CMK (cell line): ENCODE results near the gene BEST4.
"Not testable (repeated sequence)": the region's sequence is repeated elsewhere in the genome, so short reads cannot be mapped to it uniquely, and the experiment has no call there.

Source experiments
- DNase-seq: peaks from one replicate; pipeline ENCODE4 v3.0.0-alpha.2; 2010; ENCODE audit warnings: low read depth

The BEST4 gene

DNA sequence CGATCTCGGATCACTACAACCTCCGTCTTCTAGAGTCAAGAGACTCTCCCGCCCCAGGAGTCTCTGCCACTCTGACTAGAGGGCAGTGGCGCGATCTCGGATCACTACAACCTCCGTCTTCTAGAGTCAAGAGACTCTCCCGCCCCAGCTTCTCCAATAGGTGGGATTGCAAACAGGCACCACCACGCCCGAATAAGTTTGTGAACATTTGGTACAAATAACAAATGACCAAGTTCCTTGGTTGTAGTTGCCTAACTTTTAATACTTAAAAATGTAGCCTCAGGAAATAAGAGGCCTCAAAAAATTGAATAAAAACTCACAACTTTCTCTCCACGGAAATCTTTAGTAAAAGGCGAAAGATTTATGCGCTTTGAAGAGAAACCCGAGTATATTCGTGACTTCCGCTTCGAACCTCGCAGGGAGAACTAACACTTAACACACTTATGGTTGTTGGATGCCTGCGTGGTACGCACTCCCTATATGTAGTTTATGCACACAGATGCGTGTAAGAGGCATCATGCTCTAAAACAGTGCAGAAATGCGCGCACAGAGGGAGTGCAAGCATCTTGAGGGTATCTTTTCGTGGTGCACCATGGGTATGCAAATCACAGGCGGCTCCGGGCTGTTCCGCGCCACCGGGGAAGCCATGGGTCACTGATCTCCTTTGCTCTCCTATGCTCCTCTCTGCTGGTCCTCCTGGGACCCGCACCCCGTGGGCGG, 31.8 kb upstream of the BEST4 start:
- DNase-seq = no peak

DNA sequence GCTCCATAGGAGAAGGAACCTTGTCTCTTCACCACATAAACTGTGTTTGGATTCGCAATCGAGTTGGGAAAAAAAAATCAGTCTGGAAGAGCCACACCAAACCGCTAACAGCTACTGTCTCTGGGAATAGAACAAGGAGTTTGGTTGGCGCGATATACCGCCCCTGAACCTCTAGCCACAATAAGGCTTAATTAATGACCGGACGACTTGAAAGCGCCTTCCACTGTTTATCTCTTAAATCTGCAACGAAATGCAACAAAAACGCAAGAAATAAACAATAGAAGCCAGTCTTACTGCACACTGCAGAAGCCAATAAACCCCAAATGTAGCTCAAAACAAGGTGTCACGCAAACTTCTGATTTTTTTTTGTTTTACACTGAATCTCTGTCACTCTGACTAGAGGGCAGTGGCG, 31.2 kb upstream of the BEST4 start:
- DNase-seq = no peak

DNA sequence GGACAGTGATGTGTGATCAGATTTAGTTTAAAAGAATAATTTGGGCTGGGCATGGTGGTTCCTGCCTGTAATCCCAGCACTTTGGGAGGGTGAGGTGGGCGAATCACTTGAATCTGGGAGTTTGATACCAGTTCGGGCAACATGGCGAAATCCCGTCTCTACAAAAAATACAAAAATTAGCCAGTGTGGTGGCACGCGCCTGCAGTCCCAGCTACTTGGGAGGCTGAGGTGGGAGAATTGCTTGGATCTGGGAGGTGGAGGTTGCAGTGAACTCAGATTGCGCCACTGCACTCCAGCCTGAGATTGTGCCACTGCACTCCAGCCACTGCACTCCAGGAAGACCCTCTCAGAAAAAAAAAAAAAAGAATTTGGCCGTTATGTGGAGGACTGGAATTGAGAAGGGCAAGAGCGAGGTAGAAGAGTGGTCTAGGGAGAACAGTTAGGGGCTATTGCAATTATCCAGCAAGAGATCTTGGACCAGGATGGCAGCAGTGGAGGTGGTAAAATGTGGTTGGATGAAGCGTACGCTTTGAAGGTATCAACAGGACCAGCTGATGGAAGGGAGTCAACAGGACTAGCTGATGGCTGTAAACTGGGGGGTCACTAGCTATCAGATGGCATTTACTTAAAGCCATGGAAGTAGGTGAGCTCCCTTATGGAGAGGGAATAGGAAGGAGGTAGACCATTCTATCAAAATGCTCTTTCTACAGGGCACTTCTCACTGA, 30.0 kb upstream of the BEST4 start:
- no peak for DNase-seq

DNA sequence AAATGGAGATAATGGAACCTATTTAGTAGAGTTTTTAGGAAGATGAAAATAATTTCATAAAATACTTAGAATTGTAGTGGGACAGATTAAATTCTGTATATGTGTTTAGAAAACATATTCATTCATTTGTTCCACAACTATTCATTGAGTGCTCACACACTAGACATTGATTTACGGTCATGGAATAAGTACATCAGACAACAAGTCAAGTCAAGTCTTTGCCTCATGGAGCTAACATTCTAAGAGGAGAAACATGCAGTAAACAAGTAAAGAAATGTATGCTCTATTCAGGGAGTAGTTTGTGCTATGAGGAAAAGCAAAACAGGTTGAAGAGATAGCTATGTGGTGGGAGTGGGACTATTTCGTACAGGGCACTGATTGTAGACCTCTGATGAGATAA, 29.3 kb upstream of the BEST4 start:
- no peak for DNase-seq

DNA sequence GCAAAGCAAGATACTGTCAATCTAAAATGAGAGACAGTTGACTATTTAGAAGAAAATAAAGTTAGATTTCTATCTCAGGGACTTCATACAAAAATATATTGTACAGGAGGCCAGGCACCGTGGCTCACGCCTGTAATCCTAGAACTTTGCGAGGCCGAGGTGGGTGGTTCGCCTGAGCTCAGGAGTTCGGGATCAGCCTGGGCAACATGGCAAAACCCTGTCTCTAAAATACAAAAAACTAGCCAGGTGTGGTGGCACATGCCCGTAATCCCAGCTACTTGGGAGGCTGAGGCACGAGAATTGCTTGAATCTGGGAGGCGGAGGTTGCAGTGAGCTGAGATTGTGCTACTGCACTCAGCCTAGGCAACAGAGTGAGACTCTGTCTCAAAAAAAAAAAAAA, 28.0 kb upstream of the BEST4 start:
- DNase-seq = not testable (repeated sequence)

DNA sequence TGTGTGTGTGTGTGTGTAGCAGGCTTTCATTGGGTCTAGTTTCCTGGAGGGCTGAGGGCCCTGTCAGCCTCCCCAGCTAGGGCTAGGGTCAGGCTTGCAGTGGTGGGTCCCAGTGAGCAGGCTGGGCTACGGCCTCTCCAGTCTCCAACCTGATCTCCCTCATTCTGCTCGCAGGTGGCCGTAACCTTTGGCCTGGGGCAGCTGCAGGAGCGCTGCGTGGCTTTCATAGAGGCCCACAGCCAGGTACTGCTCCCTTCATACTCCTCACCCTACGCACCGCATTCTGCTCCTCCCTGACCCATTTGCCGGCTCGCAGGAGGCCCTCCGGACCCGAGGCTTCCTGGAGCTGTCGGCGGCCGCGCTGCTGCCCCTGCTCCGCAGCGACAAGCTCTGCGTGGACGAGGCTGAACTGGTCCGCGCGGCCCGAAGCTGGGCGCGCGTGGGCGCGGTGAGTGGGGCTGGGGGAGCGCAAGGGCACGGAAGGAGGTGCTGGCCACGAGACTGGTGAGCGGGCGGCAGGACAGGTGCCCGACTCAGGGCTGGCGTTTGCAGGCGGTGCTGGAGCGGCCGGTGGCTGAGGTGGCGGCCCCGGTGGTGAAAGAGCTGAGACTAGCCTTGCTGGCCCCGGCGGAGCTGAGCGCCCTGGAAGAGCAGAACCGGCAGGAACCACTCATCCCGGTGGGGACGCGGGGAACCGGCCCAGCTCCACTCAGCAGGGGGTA, 25.0 kb upstream of the BEST4 start:
- no peak for DNase-seq

DNA sequence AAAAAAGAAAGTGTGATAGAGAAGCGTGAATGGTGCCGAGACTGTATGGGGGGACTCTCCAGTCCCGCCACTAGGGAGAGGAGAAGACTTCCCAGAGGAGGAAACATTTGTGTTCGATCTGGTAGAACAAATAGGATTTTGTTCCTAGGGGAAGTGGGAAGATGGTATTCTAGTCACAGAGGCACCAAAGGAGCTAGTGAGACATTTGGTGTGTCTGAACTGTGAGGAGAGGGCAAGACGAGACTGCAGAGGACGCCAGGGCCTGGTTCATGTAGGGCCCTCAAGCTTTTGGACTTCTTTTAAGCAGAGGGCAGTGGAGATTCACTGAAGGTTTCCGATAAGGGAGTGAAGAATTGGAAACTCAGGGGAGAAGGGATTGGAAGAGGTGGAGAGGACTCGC, 23.3 kb upstream of the BEST4 start:
- DNase-seq = no peak

DNA sequence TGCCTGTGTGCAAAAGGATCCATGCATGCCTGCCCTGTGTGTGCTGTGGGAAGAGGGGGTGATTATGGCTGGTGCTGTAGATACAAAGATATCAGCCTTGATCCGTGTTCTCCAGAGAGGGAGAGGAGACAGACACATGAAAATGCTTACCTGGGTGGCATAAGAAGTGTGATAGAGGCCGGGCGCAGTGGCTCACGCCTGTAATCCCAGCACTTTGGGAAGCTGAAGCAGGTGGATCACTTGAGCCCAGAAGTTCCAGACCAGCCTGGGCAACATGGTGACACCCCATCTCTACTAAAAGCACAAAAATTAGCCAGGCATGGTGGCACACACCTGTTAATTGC, 22.8 kb upstream of the BEST4 start:
- not testable (repeated sequence) for DNase-seq

DNA sequence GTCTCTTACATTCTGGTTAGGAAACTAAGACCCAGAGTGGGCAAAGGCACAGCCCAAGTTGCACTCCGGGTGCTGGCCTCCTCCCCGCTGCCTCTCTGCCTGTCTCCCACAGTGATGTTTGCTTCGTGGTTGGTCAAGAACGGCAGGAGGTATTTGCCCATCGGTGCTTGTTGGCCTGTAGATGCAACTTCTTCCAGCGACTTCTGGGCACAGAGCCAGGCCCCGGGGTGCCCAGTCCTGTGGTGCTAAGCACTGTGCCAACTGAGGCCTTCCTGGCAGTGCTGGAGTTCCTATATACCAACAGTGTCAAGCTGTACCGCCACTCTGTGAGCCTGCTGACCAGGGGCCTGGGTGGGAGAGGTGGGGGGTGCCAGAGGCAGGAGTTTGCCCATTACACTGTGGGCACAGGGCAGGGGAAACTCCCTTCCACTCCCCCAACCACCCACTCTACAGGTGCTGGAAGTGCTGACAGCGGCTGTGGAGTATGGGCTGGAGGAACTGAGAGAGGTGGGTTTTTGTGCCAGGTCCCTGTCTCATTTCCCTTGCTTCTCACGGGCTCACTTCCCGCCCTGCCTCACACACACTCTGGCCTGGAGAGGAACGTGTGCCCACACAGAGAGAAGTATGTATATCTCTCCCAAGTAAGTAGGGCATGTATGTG, 22.3 kb upstream of the BEST4 start:
- no peak for DNase-seq

DNA sequence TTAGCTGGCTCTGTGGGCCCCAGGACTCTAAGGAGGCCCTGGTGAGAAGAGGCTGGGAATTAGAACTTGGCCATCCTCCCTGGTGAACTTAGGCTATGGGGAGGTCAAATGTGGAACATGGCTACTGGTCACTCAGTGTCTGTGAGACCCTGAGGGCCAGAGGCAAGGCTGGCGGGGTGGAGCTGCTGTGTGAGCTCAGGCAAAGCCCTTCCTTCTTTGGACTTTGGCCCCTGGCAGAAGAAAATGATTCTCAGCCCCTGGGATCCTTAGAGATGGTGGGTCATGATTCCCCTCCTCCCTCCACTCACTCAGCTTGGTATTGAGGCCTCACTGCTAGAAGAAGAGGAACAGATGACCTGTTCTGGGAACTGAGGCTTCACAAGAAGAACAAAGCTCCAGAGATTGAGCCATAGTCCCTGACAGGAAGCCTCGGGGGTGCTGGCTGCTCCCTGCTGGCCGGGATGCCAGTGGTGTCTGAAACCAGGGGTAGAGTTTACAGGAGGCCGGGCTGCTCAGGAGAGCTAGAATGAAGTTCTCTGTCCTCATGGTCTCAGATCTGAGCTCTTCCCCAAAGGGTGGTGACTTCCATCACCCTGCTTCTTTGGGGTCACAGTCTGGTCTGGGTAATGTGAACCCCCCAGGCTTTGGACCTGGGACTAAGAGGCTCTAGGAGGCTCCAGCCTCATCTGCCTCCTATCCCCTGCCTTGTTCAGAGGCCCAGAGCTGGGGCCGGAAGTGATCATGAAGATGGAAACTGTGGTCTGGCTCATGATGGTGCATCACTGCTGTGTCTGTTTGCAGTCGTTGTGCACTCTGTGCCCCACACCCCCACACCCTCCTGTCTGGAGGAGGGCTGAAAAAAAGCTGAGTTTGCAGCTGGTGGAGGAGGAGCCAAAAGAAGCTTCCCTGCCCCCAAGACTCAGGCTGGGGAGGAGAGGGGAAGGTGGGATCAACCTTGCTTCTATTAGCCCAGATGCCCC, 21.3 kb upstream of the BEST4 start:
- DNase-seq = peak; percentile 80

DNA sequence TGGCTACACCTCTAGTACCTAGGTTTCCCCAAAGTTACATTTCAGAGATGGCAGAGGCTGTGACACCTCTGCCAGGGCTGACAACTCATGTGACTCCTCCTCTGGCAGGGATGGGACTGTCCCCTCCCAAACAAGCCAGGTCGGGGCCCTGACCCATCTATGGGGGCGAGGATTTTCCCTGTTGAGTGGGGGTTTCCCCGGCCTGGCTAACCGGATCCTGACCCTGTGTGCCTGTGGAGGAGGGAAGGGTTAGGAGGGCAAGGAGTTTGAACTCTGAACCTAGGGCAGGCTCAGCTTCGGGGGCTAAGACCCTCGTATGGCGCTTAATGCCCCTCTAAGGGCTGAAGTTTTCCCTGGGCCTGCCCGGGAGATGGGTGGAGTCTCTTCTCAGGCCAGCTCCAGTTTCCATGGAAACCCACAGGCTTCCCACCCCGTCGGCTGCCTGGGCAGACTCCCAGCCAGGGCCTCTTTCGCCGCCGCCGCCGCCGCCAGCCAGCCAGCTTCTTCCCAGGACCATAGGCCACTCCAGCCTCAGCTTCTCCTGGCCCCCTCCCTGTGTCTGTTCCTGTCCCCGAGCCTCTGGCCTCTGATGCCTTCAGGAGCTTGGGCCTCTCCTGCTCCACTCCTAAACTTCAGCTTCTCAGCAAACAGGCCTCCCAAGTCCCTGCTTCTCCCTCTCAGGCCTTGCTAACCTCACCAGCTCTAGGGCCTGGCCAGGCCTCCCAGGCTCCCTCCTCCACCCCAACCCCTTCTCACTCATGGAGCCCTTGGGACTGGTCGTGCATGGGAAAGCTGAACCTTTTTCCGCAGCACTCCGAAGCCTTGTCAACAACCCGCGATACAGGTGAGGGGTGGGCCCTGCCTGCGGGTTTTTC, 20.3 kb upstream of the BEST4 start, which contains the start of gene BTBD19:
BTBD19 (plus strand) TSS at position 461 of the 875 bp plus-strand sequence; CDS start at position 759, 298 bp downstream.
- DNase-seq = no peak

DNA sequence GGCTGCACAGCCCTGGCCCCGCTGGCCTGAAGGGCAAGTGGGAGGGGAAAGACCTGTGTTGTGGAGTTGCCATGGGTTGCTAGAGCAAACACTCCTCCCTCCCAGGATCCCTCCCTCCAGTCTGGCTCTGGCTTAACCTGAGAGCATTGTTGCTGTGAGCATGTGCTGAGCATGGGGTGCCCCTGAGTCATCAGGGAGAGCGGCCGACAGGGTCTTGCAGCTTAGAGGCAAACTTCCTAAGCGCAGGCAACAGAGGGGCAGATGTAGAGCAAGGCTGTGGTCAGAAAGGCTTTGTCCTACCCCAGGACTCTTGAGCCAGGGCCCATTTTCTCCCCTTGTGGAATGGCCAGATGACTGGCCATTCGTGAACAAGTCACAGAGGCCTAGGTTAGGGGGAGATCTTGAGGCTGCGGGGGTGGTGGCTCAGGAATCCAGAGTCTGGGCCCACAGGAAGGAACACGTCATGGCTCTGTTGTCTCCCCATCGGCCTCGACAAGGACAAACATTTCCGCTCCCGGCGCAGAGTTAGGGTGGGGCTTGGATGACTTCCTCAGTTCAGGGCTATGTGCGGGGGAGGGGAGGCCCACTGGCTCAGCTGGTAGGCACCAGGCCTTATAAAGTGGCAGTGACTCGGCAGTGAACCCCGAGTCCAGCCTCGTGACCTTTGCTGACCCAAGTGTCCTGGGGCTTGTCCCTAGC, 19.5 kb upstream of the BEST4 start:
- peak; percentile 99 for DNase-seq

DNA sequence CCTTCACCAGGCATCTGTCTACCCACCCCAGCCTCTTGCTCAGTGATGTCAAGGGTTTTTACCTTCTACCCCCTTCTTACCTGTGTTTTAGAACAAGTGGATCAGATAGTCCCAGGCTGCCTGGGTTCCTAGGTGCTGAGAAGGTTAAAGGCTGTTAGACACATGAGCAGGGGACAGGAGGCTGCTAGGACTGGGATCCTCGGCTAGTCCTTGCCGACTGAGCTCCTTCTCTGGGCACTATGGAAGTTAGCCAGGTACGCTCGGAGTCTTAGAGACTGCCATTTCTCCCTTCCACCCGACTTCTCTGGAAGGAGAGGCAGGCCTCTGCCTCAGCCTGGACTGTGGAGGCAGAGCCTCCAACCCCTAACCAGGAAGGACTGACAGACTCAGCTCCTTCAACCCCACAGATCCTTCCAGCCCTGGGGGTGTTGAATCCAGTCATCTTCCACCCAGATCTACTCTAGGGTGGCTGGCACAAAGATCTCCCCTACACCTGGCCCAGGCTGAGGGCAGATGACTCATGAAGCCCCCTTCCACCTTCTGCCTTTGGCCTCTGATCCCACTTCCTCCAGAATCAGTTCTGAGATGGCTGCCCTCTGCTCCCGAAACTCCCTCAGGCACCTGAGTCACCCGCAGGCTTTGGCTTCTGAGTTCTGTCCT, 18.9 kb upstream of the BEST4 start, which contains the start of gene DYNLT4:
DYNLT4 (minus strand) TSS at position 648 of the 660 bp plus-strand sequence. CDS start 683 bp downstream, outside the sequence.
- DNase-seq = no peak

DNA sequence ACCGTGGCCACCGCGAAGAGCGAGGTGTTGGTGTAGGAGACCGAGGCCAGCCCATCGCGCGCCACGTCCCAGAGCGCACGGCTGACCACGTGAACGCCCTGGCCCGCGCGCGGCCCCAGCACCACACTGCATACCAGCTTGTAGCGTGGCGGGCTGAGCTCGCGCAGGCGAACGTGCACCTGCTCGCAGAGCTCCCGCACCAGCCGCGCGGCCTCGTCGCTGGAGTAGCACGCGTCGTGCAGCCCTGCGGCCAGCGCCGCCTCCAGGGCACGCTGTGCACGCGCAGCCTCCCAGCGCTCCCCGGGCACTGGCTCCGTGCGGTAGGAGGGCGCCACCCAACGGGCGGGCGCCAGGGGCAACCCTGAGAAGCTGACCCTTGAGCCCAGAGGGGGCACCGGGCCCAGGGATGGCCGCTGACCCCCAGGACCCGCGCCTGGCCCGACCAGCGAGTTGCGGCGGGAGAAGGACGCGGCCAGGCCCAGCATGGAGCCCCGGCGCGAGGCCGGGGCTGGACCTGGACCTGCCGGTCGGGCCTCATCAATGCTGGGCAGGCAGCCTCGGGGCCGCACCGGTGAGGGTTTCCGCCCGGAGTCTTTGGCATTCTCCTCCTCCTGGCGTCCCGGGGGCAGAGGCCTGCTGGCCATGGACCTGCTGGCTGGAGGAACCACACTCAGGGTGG, 18.2 kb upstream of the BEST4 start:
- DNase-seq = no peak

DNA sequence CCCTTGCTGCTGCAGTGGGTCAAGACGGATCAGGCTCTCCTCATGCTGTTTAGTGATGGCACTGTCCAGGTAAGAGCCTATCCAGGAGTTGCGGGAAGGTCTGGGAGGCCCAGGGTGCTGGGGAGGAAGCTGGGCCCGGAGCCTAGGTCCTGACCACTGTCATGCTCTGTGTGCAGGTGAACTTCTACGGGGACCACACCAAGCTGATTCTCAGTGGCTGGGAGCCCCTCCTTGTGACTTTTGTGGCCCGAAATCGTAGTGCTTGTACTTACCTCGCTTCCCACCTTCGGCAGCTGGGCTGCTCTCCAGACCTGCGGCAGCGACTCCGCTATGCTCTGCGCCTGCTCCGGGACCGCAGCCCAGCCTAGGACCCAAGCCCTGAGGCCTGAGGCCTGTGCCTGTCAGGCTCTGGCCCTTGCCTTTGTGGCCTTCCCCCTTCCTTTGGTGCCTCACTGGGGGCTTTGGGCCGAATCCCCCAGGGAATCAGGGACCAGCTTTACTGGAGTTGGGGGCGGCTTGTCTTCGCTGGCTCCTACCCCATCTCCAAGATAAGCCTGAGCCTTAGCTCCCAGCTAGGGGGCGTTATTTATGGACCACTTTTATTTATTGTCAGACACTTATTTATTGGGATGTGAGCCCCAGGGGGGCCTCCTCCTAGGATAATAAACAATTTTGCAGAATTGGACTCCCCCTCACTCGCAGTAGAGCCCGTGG, 17.5 kb upstream of the BEST4 start:
- no peak for DNase-seq

DNA sequence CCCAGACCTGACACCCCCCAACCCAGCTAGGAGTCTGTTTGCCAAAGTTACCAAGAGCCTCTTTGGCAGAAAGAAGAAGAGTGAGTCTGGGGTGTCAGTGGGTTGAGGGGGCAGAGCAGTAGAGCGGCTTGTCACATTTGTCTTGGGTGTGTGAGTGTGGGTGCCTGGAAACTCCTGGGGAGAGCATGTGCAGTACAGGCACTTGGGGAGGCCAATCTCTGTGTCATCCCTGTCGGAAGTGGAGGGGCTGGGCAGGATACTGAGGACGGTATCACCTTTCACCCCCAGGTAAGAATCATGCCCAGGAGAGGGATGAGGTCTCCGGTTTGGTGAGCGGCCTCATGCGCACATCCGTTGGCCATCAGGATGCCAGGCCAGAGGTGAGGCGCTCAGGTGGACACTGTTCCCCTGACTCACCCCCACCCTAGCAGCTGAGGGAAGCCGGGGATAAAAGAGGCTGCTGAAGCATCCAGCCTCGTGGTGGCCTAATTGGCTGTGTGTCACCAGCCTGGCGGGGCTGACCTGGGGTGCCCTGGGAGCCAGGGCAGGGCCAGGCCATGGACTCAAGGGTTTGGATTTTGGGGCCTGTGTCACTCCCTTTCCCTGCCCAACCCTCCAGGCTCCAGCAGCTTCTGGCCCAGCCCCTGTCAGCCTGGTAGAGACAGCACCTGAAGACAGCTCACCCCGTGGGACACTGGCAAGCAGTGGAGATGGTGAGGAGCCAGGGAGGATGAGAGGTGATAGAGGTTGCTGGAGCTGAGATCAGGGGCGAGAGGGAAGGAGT, 15.5 kb upstream of the BEST4 start:
- no peak for DNase-seq

DNA sequence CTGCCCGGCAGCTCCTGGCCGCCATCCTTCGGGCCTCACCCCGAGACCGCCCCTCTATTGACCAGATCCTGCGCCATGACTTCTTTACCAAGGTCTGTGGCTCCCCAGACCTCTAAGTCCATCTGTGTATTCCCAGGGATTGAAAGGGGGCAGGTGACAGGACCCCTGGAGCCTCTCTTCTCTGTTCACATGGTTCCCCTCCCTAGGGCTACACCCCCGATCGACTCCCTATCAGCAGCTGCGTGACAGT, 15.0 kb upstream of the BEST4 start:
- DNase-seq = no peak
